ENCODE data around the gene TARP.
A peak's percentile ranks its signal among the peaks of the same experiment; 100 is the strongest.

Gene TARP

DNA sequence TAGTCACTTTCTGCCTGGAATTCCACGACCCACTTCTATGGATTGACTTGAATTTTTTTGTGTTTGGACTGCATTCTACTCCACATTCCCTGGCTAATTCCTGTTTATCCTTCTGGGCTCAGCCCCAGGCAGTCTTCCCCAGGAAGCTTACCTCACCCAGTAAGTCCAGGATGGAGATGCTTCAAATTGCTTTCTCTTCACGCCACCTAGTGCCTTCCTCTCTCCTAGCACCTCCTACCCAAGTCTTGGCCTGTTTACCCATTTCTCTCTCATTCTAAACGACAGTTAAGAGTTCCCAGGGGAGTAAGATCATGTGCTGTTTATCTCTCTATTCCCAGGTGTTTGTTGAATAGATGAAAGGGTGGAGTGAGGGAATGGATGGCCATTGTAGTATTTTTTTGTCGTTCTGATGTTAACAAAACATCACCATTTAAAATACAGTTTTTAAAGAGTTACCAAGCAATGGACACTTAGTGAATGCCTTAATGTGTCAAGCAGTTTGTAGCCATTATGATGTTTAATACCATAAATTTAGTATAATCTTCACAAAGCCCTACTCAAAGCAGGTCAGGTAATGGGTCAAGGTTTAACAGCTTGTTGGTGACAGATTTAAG lies 45.5 kb upstream of the TARP start:
- peak; percentile 93 for DNase-seq (ENCODE audit: low read depth, low spot score)
- Histone ChIP-seq H3K4me3 (ENCODE audit: insufficient read length, low read depth) (no peak overlapping the region), H3K27me3 (ENCODE audit: insufficient read depth, insufficient read length) (no peaks in the 10 kb centered on the region)

DNA sequence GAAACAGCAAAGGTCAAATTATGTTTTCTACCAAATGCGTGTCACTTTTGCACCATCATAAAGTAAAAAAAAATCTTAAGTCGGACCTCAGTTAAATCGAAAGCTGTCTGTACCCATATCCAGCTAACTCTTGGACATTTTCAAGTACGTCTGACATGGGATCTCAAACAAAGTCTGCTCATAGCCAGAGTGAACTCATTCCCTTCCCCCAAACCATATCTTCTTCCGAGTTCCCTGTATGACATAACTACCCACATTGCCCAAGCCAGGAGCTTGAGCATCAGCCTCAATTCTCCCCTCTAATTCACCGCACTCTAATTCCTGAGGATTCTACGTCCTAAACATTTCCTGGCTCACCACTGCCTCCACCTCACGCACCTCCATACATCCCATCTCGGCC lies 44.8 kb upstream of the TARP start:
- no peak for DNase-seq (ENCODE audit: low read depth, low spot score)
- no peaks in the 10 kb centered on the region for H3K4me1 ChIP-seq (ENCODE audit: insufficient read depth, insufficient read length)
- no peak for TF ChIP-seq YY1 (IDR thresholded peaks at IDR 0.05; ENCODE audit: insufficient read depth, insufficient read length)
- no peak for TF ChIP-seq SUZ12 (IDR thresholded peaks at IDR 0.05; ENCODE audit: extremely low read depth, insufficient read depth, insufficient read length)
- no peak for TF ChIP-seq ZNF274 (IDR thresholded peaks at IDR 0.05; ENCODE audit: low read depth, low read length)
- H3K36me3 ChIP-seq (ENCODE audit: insufficient read depth, insufficient read length, low read length): no peaks in the 10 kb centered on the region
- no peaks in the 10 kb centered on the region for H3K9me3 ChIP-seq (ENCODE audit: insufficient read depth, low read length)
- no peak overlapping the region for H3K4me3 ChIP-seq (ENCODE audit: insufficient read length, low read depth)
- no peak overlapping the region for H3K9ac ChIP-seq (ENCODE audit: insufficient read length, low read depth)
- no peaks in the 10 kb centered on the region for H3K27me3 ChIP-seq (ENCODE audit: insufficient read depth, insufficient read length)

More for the DNA sequence above, 45.5 kb upstream of the TARP start:
- Histone ChIP-seq H3K4me1 (ENCODE audit: insufficient read depth, insufficient read length) (no peaks in the 10 kb centered on the region), H3K9ac (ENCODE audit: insufficient read length, low read depth) (no peak overlapping the region), H3K9me3 (ENCODE audit: insufficient read depth, low read length) (no peaks in the 10 kb centered on the region), H3K36me3 (ENCODE audit: insufficient read depth, insufficient read length, low read length) (no peaks in the 10 kb centered on the region)
- TF ChIP-seq SUZ12 (IDR thresholded peaks at IDR 0.05; ENCODE audit: extremely low read depth, insufficient read depth, insufficient read length): no peak

DNA sequence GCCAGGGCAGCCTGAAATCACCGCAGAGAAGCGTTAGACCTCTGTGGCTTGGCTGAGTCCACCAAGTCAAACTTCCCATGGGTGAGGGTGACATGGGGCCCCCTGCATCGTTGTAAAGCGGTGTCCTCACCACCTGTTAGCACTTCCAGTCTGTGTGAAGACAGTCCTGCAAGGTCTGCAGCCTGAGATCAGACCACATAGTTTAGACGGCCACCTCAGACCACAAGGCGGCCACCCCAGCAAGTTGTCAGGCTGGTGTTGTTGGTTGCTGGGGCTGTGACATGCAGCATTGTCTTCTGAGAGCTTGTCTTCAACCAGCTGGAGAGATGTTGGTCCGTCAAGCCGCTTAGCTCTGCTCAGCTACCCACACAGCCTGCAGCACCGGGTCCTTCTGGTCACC lies 44.1 kb upstream of the TARP start:
- no peak for DNase-seq (ENCODE audit: low read depth, low spot score)

DNA sequence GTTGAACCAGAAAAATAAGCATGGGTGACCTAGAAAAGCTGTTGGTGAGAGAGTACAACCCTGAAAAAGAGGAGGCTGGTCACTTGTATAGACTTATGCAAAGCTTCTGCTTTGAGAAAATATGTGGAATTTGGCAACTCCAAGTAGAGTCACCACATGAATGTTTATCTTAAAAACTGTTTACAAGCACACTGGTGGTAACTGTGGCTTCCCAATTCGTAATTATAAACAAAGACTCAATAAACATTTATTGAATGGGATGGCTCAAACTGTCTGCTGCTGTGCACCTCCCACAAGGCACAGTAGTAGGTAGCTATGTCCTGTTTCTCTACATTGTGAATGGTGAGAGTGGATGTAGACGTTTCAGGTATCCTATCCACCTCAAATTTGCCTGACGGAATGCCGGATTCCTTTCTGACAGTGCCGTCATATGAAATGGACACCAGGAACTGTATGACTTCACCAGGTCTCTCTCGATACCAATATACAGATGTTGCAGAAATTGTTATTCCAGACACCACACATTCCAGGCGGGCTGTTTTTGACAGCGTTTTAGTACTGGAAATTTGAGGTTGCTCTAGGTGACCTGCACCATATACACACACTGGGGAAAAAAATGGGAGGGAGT lies 43.4 kb upstream of the TARP start:
- H3K9me3 ChIP-seq (ENCODE audit: insufficient read depth, low read length): no peaks in the 10 kb centered on the region
- H3K36me3 ChIP-seq (ENCODE audit: insufficient read depth, insufficient read length, low read length): no peaks in the 10 kb centered on the region
- no peaks in the 10 kb centered on the region for H3K4me1 ChIP-seq (ENCODE audit: insufficient read depth, insufficient read length)
- DNase-seq (ENCODE audit: low read depth, low spot score): no peak
- no peaks in the 10 kb centered on the region for H3K27me3 ChIP-seq (ENCODE audit: insufficient read depth, insufficient read length)
- no peak overlapping the region for H3K4me3 ChIP-seq (ENCODE audit: insufficient read length, low read depth)
- H3K9ac ChIP-seq (ENCODE audit: insufficient read length, low read depth): no peak overlapping the region
- TF ChIP-seq SUZ12 (IDR thresholded peaks at IDR 0.05; ENCODE audit: extremely low read depth, insufficient read depth, insufficient read length) (no peak), YY1 (IDR thresholded peaks at IDR 0.05; ENCODE audit: insufficient read depth, insufficient read length) (no peak), ZNF274 (IDR thresholded peaks at IDR 0.05; ENCODE audit: low read depth, low read length) (no peak)

More for the DNA sequence above, 44.1 kb upstream of the TARP start:
- no peak overlapping the region for H3K4me3 ChIP-seq (ENCODE audit: insufficient read length, low read depth)
- H3K4me1 ChIP-seq (ENCODE audit: insufficient read depth, insufficient read length): no peaks in the 10 kb centered on the region
- TF ChIP-seq SUZ12 (IDR thresholded peaks at IDR 0.05; ENCODE audit: extremely low read depth, insufficient read depth, insufficient read length) (no peak), ZNF274 (IDR thresholded peaks at IDR 0.05; ENCODE audit: low read depth, low read length) (no peak), YY1 (IDR thresholded peaks at IDR 0.05; ENCODE audit: insufficient read depth, insufficient read length) (no peak)
- H3K9me3 ChIP-seq (ENCODE audit: insufficient read depth, low read length): no peaks in the 10 kb centered on the region
- no peak overlapping the region for H3K9ac ChIP-seq (ENCODE audit: insufficient read length, low read depth)
- H3K36me3 ChIP-seq (ENCODE audit: insufficient read depth, insufficient read length, low read length): no peaks in the 10 kb centered on the region
- no peaks in the 10 kb centered on the region for H3K27me3 ChIP-seq (ENCODE audit: insufficient read depth, insufficient read length)

DNA sequence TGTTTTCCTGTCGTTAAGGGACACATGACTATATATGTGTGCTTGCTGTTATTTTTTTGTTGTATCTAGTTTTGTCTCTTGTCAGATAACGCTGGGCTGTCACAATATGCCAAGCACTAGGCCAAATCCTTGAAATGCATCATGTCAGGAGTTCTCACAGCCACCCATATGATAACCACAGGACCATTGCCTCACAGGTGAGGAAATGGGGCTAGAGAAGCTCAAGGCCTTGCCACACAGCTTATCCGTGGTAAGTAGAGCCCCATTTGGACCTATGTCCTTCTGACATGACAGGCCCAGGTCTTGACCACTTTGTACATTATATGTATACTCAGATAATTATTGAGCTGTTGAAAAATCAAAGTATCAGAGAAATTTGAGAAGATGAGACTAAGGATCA lies 42.0 kb upstream of the TARP start:
- H3K9ac ChIP-seq (ENCODE audit: insufficient read length, low read depth): no peak overlapping the region
- no peaks in the 10 kb centered on the region for H3K36me3 ChIP-seq (ENCODE audit: insufficient read depth, insufficient read length, low read length)
- no peak overlapping the region for H3K4me3 ChIP-seq (ENCODE audit: insufficient read length, low read depth)
- H3K9me3 ChIP-seq (ENCODE audit: insufficient read depth, low read length): no peaks in the 10 kb centered on the region
- H3K4me1 ChIP-seq (ENCODE audit: insufficient read depth, insufficient read length): no peaks in the 10 kb centered on the region
- no peak for DNase-seq (ENCODE audit: low read depth, low spot score)
- TF ChIP-seq YY1 (IDR thresholded peaks at IDR 0.05; ENCODE audit: insufficient read depth, insufficient read length): no peak
- H3K27me3 ChIP-seq (ENCODE audit: insufficient read depth, insufficient read length): no peaks in the 10 kb centered on the region

DNA sequence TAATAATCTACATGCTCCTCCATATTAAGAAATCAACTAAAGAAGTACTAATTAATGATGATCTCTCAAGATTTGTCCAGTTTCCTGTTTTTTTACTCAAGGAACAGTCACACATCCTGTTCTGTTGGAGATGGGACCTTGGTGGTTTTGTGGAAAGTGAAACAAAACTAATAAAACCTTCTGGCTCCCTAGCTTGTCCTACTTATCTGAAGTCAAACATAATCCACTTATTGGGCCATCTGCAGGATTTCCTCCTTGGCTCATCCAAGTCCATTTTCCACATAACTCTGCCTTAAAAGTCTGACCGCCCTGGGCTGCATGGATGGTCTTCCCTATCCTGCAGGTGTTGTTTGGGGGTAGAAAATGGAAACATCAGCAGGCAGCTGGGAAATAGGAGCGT lies 39.4 kb upstream of the TARP start:
- Histone ChIP-seq H3K4me1 (ENCODE audit: insufficient read depth, insufficient read length) (no peaks in the 10 kb centered on the region), H3K27me3 (ENCODE audit: insufficient read depth, insufficient read length) (no peaks in the 10 kb centered on the region), H3K9me3 (ENCODE audit: insufficient read depth, low read length) (no peaks in the 10 kb centered on the region), H3K36me3 (ENCODE audit: insufficient read depth, insufficient read length, low read length) (no peaks in the 10 kb centered on the region), H3K4me3 (ENCODE audit: insufficient read length, low read depth) (no peak overlapping the region), H3K9ac (ENCODE audit: insufficient read length, low read depth) (no peak overlapping the region)
- no peak for DNase-seq (ENCODE audit: low read depth, low spot score)
- TF ChIP-seq ZNF274 (IDR thresholded peaks at IDR 0.05; ENCODE audit: low read depth, low read length) (no peak), YY1 (IDR thresholded peaks at IDR 0.05; ENCODE audit: insufficient read depth, insufficient read length) (no peak), SUZ12 (IDR thresholded peaks at IDR 0.05; ENCODE audit: extremely low read depth, insufficient read depth, insufficient read length) (no peak)

DNA sequence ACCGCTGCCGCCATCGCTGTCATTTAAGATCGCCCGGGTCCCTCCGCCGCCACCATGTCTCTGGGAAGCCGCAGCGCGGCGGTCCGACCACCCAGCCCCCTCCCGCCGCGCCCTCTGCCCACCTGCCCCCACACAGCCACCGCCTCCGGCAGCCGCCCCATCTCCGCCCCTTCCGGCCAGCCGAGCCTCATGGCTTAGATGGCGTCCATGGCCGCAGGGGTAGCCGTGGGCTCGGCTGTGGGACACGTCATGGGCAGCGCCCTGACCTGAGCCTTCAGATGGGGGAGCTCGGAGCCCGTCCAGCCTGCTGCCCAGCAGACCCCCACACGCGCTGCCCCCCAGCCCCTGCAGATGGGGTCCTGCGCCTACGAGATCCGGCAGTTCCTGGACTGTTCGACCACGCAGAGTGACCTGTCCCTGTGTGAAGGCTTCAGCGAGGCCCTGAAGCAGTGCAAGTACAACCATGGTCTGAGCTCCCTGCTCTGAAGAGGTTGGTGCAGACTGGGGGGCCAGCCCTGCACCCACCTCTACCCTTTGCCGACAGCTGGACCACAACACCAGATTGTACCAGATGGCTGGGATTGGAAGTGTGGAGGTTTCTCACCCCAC lies 38.0 kb upstream of the TARP start:
- Histone ChIP-seq H3K36me3 (ENCODE audit: insufficient read depth, insufficient read length, low read length) (no peaks in the 10 kb centered on the region), H3K27me3 (ENCODE audit: insufficient read depth, insufficient read length) (no peaks in the 10 kb centered on the region), H3K4me1 (ENCODE audit: insufficient read depth, insufficient read length) (no peaks in the 10 kb centered on the region), H3K9me3 (ENCODE audit: insufficient read depth, low read length) (no peaks in the 10 kb centered on the region), H3K4me3 (ENCODE audit: insufficient read length, low read depth) (no peak overlapping the region), H3K9ac (ENCODE audit: insufficient read length, low read depth) (no peak overlapping the region)
- TF ChIP-seq SUZ12 (IDR thresholded peaks at IDR 0.05; ENCODE audit: extremely low read depth, insufficient read depth, insufficient read length): no peak
- no peak for DNase-seq (ENCODE audit: low read depth, low spot score)

Measured in NT2/D1 (cell line).